Measurements from ENCODE around the gene APBB1IP.
"Not testable (repeated sequence)": the region's sequence is repeated elsewhere in the genome, so short reads cannot be mapped to it uniquely, and the experiment has no call there.

The APBB1IP gene

GRCh38 chr10:26441491-26442214, 3.5 kb downstream of the APBB1IP start:
- peak; percentile 60 for DNase-seq (ENCODE audit: low spot score)

GRCh38 chr10:26445411-26446031, 7.4 kb downstream of the APBB1IP start:
- DNase-seq (ENCODE audit: low spot score) = no peak

- no peak for DNase-seq (ENCODE audit: low spot score)
These were observed 8.1 kb downstream of the APBB1IP start for GRCh38 chr10:26446258-26446657.

- DNase-seq (ENCODE audit: low spot score) = no peak
These were observed 10.2 kb downstream of the APBB1IP start for GRCh38 chr10:26448292-26448691.

- no peak for DNase-seq (ENCODE audit: low spot score)
These were observed 10.7 kb downstream of the APBB1IP start for GRCh38 chr10:26448706-26449435.

GRCh38 chr10:26449726-26450125, 11.6 kb downstream of the APBB1IP start:
- DNase-seq (ENCODE audit: low spot score) = no peak

GRCh38 chr10:26451903-26452302, 13.8 kb downstream of the APBB1IP start:
- no peak for DNase-seq (ENCODE audit: low spot score)

- DNase-seq (ENCODE audit: low spot score) = no peak
These were observed 15.7 kb downstream of the APBB1IP start for GRCh38 chr10:26453850-26454249.

GRCh38 chr10:26454891-26455290, 16.8 kb downstream of the APBB1IP start:
- DNase-seq (ENCODE audit: low spot score) = no peak

- DNase-seq (ENCODE audit: low spot score) = no peak
These were observed 17.6 kb downstream of the APBB1IP start for GRCh38 chr10:26455567-26456315.

GRCh38 chr10:26457088-26457487, 18.9 kb downstream of the APBB1IP start:
- no peak for DNase-seq (ENCODE audit: low spot score)

GRCh38 chr10:26460736-26461135, 22.6 kb downstream of the APBB1IP start:
- no peak for DNase-seq (ENCODE audit: low spot score)

- no peak for DNase-seq (ENCODE audit: low spot score)
These were observed 25.8 kb downstream of the APBB1IP start for GRCh38 chr10:26463986-26464385.

- DNase-seq (ENCODE audit: low spot score) = no peak
These were observed 26.6 kb downstream of the APBB1IP start for GRCh38 chr10:26464632-26465280.

- not testable (repeated sequence) for DNase-seq (ENCODE audit: low spot score)
These were observed 28.4 kb downstream of the APBB1IP start for GRCh38 chr10:26466531-26466930.

GRCh38 chr10:26467639-26468038, 29.5 kb downstream of the APBB1IP start:
- DNase-seq (ENCODE audit: low spot score) = no peak

- no peak for DNase-seq (ENCODE audit: low spot score)
These were observed 30.1 kb downstream of the APBB1IP start for GRCh38 chr10:26468291-26468690.

GRCh38 chr10:26468700-26469099, 30.6 kb downstream of the APBB1IP start:
- no peak for DNase-seq (ENCODE audit: low spot score)

- DNase-seq (ENCODE audit: low spot score) = no peak
These were observed 34.3 kb downstream of the APBB1IP start for GRCh38 chr10:26472492-26472778.

- peak; percentile 76 for DNase-seq (ENCODE audit: low spot score)
These were observed 35.9 kb downstream of the APBB1IP start for GRCh38 chr10:26474026-26474425.

- not testable (repeated sequence) for DNase-seq (ENCODE audit: low spot score)
These were observed 36.7 kb downstream of the APBB1IP start for GRCh38 chr10:26474845-26475244.

- DNase-seq (ENCODE audit: low spot score) = no peak
These were observed 37.2 kb downstream of the APBB1IP start for GRCh38 chr10:26475386-26475785.
